Measurements from ENCODE around the gene IFITM2. TPM values are rescaled to one million over a fixed set of nuclear protein-coding genes. Genes with fewer than 3 reads are reported as not detected.

IFITM2 gene
- polyA plus RNA-seq, 1 donor, result 51.7 TPM

DNA sequence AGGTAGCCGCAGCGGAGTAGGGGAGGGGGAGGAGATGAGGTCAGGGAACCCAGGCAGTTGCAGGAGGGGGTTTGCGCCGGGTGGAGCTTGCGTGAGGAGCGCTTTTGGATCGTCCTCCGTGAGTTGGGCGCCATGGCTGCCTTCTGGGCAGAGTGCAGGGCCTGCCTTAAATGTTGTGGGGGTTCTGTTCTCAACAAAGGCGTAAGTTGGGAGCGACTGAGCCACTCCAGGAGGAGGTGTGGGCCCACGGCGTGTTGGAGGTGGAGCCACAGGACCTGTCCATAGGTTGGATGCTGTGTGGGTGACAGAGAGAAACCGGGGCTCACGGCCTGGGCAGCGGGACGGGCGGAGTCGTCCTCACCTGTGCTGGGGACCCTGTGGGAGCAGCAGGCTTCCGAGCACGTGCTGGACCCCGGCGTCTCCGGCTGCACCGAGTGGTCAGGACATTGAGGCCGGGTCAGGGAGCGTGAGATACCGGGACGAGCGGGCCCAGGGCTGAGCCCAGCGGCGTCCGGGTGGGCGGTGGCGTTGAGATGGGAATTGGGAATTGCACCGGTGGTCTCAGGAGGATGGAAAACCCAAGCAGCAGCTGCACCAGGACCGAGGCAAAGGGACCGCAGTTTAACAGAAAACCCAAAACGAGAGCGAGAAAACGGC lies 19.7 kb upstream of the IFITM2 start:
- WGBS (ENCODE audit: insufficient coverage, low lambda C conversion rate), result no CpG with 5 or more reads among the region's 41 CpGs

DNA sequence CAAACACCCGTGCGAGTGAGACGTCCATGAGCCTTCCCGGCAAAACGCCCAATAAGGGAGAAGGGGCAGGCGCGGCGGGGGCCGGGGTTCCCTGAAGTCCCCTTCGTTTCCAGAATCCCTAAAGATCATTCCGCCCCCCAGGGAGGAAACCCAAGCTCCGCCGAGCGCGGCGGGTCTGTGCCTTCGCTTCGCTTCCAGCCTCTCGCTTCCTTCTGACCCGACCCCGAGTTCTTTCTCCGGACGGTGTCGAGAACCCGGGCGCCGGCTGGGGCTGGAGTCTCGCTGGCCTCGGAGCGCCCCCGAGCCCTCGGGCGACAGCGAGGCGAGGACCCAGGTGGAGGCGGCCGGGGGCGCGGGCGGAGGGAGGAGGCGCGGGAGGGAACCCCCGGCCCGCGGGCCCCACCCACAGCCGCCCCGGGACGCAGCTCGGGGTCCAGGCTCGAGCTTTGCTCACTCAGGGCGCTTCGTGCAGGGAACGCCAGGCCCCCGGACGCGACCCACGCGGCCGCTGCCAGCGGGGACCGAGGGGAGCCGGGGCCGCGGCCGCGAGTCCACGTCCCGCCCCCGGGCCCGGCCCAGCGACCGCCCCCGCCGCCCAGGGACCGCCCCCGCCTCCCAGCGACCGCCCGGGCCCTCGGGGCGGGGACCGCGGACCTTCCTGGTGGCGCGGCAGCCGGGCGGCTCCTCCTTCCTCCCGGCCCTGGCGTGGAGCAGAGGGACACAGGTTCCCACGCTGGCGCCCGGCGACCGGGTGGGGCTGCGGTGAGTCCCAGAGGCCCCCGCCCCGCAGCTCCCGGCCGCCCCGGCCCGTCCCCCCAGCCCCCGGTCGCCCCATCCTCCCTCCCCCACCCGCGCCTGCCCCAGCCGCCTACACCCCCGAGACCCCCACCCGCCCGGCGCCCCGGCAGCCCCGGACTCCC lies 18.9 kb upstream of the IFITM2 start, which contains the start of gene PGGHG:
PGGHG (plus strand) TSS at position 649 of the 920 bp plus-strand sequence. CDS start 691 bp downstream, outside the sequence.
- Histone ChIP-seq H3K4me3 (ENCODE audit: low read length) (peak within 1 kb of the TSS; percentile 57), H3K36me3 (ENCODE audit: control insufficient read depth, insufficient read depth, low read length) (peaks cover 39% of the 10 kb centered on the region), H3K27me3 (ENCODE audit: control insufficient read depth, insufficient read depth, low read length) (peaks cover 6% of the 10 kb centered on the region), H3K27ac (ENCODE audit: low read length) (peak within 1 kb of the TSS; percentile 85), H3K9me3 (ENCODE audit: control insufficient read depth, low read depth, low read length) (peaks cover 5% of the 10 kb centered on the region), H3K4me1 (ENCODE audit: control insufficient read depth, insufficient read depth, low read length) (peaks cover 19% of the 10 kb centered on the region)
- DNase-seq, result peak in 1 of 2 donors; percentile 78
- no CpG with 5 or more reads among the region's 112 CpGs for WGBS (ENCODE audit: insufficient coverage, low lambda C conversion rate)

More for the DNA sequence above, 19.7 kb upstream of the IFITM2 start:
- peaks cover 23% of the 10 kb centered on the region for H3K4me1 ChIP-seq (ENCODE audit: control insufficient read depth, insufficient read depth, low read length)
- peaks cover 6% of the 10 kb centered on the region for H3K27me3 ChIP-seq (ENCODE audit: control insufficient read depth, insufficient read depth, low read length)
- peak in 1 of 2 donors; percentile 82 for DNase-seq
- peaks cover 5% of the 10 kb centered on the region for H3K9me3 ChIP-seq (ENCODE audit: control insufficient read depth, low read depth, low read length)
- H3K27ac ChIP-seq (ENCODE audit: low read length), result peak overlapping the region; percentile 85
- H3K36me3 ChIP-seq (ENCODE audit: control insufficient read depth, insufficient read depth, low read length), result peaks cover 38% of the 10 kb centered on the region
- peak overlapping the region; percentile 57 for H3K4me3 ChIP-seq (ENCODE audit: low read length)

- no CpG with 5 or more reads among the region's 14 CpGs for WGBS (ENCODE audit: insufficient coverage, low lambda C conversion rate)
- no peak for DNase-seq
- Histone ChIP-seq H3K36me3 (ENCODE audit: control insufficient read depth, insufficient read depth, low read length) (peaks cover 39% of the 10 kb centered on the region), H3K9me3 (ENCODE audit: control insufficient read depth, low read depth, low read length) (peaks cover 2% of the 10 kb centered on the region), H3K27me3 (ENCODE audit: control insufficient read depth, insufficient read depth, low read length) (peaks cover 6% of the 10 kb centered on the region), H3K4me3 (ENCODE audit: low read length) (peak overlapping the region; percentile 44), H3K4me1 (ENCODE audit: control insufficient read depth, insufficient read depth, low read length) (peaks cover 19% of the 10 kb centered on the region), H3K27ac (ENCODE audit: low read length) (peak overlapping the region; percentile 41)
Observed at GRCh38 chr11:289398-289711, 18.3 kb upstream of the IFITM2 start.

DNA sequence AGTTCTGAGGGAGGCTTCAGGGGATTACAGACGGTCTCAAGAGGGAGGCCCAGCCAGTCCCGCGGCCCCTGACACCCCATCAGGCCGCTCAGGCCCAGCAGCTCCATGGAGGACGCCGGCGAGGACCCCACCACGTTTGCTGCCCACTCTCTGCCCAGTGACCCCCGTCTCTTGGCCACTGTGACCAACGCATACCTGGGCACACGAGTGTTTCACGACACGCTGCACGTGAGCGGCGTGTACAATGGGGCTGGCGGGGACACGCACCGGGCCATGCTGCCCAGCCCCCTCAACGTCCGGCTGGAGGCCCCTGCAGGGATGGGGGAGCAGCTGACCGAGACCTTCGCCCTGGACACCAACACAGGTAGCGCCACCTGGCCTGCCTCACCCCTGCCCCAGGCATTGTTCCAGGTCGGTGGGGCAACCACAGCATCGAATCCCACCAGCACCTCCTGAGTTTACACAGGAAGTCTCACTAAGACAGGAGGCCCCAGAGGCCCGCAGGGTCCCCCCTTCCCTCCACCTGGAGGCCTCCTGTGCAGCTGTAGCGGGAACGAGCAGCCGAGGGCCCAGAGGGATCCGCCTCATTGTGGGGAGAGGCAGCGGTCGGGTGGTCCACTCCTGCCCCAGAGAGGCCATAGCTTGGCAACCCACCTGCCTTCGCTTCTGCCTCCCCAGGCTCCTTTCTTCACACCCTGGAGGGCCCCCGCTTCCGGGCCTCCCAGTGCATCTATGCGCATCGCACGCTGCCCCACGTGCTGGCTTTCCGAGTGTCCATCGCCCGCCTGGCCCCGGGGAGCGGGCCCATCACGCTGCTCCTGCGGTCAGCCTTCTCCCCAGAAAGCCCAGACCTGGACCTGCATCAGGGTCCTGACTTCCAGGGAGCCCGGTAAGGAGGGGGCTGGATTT lies 17.6 kb upstream of the IFITM2 start:
- H3K27me3 ChIP-seq (ENCODE audit: control insufficient read depth, insufficient read depth, low read length), result peaks cover 6% of the 10 kb centered on the region
- H3K36me3 ChIP-seq (ENCODE audit: control insufficient read depth, insufficient read depth, low read length), result peaks cover 43% of the 10 kb centered on the region
- no peaks in the 10 kb centered on the region for H3K9me3 ChIP-seq (ENCODE audit: control insufficient read depth, low read depth, low read length)
- peak overlapping the region; percentile 44 for H3K4me3 ChIP-seq (ENCODE audit: low read length)
- peak in 1 of 2 donors; percentile 34 for DNase-seq
- H3K27ac ChIP-seq (ENCODE audit: low read length), result peak overlapping the region; percentile 41
- H3K4me1 ChIP-seq (ENCODE audit: control insufficient read depth, insufficient read depth, low read length), result peaks cover 19% of the 10 kb centered on the region
- WGBS (ENCODE audit: insufficient coverage, low lambda C conversion rate), result no CpG with 5 or more reads among the region's 48 CpGs

DNA sequence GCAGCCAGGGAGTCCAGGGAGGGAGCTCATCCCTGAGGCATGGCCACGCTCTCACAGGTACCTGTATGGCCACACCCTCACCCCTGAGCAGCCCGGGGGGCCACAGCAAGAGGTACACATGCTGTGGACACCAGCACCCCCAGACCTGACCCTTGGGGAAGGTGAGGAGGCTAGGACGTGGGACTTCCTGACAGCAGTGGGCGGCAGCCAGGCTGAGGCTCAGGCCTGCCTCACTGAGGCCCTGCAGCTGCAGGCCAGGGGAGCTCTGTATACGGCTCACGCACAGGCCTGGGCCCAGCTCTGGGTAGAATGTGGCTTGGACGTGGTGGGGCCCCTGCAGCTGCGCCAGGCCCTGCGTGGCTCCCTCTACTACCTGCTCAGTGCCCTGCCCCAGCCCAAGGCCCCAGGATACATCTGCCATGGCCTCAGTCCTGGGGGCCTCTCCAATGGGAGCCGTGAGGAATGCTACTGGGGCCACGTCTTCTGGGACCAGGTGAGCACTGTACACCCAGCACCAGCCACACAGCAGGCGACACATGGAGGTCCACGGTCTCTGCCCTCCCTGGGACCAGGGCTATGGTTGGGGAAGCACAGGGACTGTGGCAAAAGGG lies 16.9 kb upstream of the IFITM2 start:
- H3K27ac ChIP-seq (ENCODE audit: low read length), result no peak overlapping the region
- peaks cover 16% of the 10 kb centered on the region for H3K4me1 ChIP-seq (ENCODE audit: control insufficient read depth, insufficient read depth, low read length)
- WGBS (ENCODE audit: insufficient coverage, low lambda C conversion rate), result no CpG with 5 or more reads among the region's 13 CpGs
- no peaks in the 10 kb centered on the region for H3K9me3 ChIP-seq (ENCODE audit: control insufficient read depth, low read depth, low read length)
- peaks cover 6% of the 10 kb centered on the region for H3K27me3 ChIP-seq (ENCODE audit: control insufficient read depth, insufficient read depth, low read length)
- no peak overlapping the region for H3K4me3 ChIP-seq (ENCODE audit: low read length)
- peaks cover 44% of the 10 kb centered on the region for H3K36me3 ChIP-seq (ENCODE audit: control insufficient read depth, insufficient read depth, low read length)
- DNase-seq, result no peak

- Histone ChIP-seq H3K27me3 (ENCODE audit: control insufficient read depth, insufficient read depth, low read length) (peaks cover 6% of the 10 kb centered on the region), H3K4me3 (ENCODE audit: low read length) (no peak overlapping the region), H3K9me3 (ENCODE audit: control insufficient read depth, low read depth, low read length) (no peaks in the 10 kb centered on the region), H3K27ac (ENCODE audit: low read length) (no peak overlapping the region), H3K36me3 (ENCODE audit: control insufficient read depth, insufficient read depth, low read length) (peaks cover 42% of the 10 kb centered on the region), H3K4me1 (ENCODE audit: control insufficient read depth, insufficient read depth, low read length) (peaks cover 15% of the 10 kb centered on the region)
- no CpG with 5 or more reads among the region's 44 CpGs for WGBS (ENCODE audit: insufficient coverage, low lambda C conversion rate)
- DNase-seq, result no peak
Observed at GRCh38 chr11:291281-292210, 16.1 kb upstream of the IFITM2 start.

DNA sequence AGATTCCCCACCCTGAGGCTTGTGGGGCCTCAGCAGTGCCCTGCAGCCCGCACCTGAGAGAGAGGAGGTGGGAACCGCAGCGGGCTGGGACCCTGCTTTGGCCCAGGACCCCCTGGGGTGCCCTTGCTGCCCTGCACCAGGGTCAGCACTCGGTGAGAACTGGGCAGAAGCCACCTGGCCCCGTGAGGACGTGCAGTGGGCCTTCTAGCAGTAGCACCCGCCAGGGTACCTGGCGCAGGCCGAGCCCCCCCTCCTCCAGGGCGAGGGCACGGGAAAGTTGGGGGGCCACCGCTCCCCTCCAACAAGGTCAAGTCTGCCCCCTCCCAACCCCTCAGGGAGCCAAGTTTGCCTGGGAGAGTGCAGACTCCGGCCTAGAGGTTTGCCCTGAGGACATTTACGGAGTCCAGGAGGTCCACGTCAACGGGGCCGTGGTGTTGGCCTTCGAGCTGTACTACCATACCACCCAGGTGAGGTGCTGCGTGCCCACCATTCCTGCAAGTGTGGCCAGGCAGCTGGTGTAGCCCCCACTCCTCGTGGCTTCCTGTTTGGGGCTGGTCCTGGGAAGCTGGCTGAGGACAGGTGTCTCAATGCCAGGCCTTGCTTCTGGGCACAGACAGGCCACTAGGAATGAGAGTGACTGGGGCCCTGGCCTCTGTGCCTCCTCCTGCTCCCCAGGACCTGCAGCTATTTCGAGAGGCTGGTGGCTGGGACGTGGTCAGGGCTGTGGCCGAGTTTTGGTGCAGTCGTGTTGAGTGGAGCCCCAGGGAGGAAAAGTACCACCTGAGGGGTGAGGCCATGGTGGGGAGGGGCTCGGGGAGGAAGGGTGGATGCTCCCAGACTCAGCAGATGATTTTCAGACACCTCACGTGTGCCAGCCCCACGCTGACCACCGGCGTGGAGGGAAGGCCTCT lies 15.2 kb upstream of the IFITM2 start:
- Histone ChIP-seq H3K4me3 (ENCODE audit: low read length) (no peak overlapping the region), H3K27ac (ENCODE audit: low read length) (no peak overlapping the region), H3K27me3 (ENCODE audit: control insufficient read depth, insufficient read depth, low read length) (peaks cover 6% of the 10 kb centered on the region), H3K4me1 (ENCODE audit: control insufficient read depth, insufficient read depth, low read length) (peaks cover 11% of the 10 kb centered on the region), H3K9me3 (ENCODE audit: control insufficient read depth, low read depth, low read length) (no peaks in the 10 kb centered on the region), H3K36me3 (ENCODE audit: control insufficient read depth, insufficient read depth, low read length) (peaks cover 42% of the 10 kb centered on the region)
- no CpG with 5 or more reads among the region's 29 CpGs for WGBS (ENCODE audit: insufficient coverage, low lambda C conversion rate)
- no peak for DNase-seq

- Histone ChIP-seq H3K4me1 (ENCODE audit: control insufficient read depth, insufficient read depth, low read length) (peaks cover 16% of the 10 kb centered on the region), H3K27ac (ENCODE audit: low read length) (no peak overlapping the region), H3K27me3 (ENCODE audit: control insufficient read depth, insufficient read depth, low read length) (no peaks in the 10 kb centered on the region), H3K36me3 (ENCODE audit: control insufficient read depth, insufficient read depth, low read length) (peaks cover 42% of the 10 kb centered on the region), H3K4me3 (ENCODE audit: low read length) (no peak overlapping the region), H3K9me3 (ENCODE audit: control insufficient read depth, low read depth, low read length) (no peaks in the 10 kb centered on the region)
- no peak for DNase-seq
- no CpG with 5 or more reads among the region's 18 CpGs for WGBS (ENCODE audit: insufficient coverage, low lambda C conversion rate)
Observed at GRCh38 chr11:293271-293851, 14.3 kb upstream of the IFITM2 start.

Data from large intestine (tissue), 3 donors.